ENCODE results near the gene ZDHHC12. TPM values are rescaled to one million over a fixed set of nuclear protein-coding genes. Genes with fewer than 3 reads are reported as not detected.
A peak's percentile ranks its signal among the peaks of the same experiment; 100 is the strongest.

The ZDHHC12 gene
- total RNA-seq, 6 experiments from 2014 or later: 48.1 to 54.6 (median 53.1) TPM

GRCh38 chr9:128706671-128707381, 17.1 kb downstream of the ZDHHC12 start:
- Mint-ChIP-seq H3K4me3 (no peak overlapping the region), H3K36me3 (ENCODE audit: low read depth) (no peaks in the 10 kb centered on the region), H3K9me3 (no peaks in the 10 kb centered on the region), H3K4me1 (ENCODE audit: low read depth) (no peaks in the 10 kb centered on the region), H3K27ac (no peak overlapping the region), H3K27me3 (ENCODE audit: insufficient read depth) (peaks cover 1% of the 10 kb centered on the region; the same call in 1 of the 2 replicates)
- TF ChIP-seq CTCF (IDR thresholded peaks at IDR 0.05): no peak
- DNase-seq: no peak

- no peak for DNase-seq
- H3K9me3 Mint-ChIP-seq: no peaks in the 10 kb centered on the region
- TF ChIP-seq CTCF (IDR thresholded peaks at IDR 0.05): no peak
- no peak overlapping the region for H3K4me3 Mint-ChIP-seq
- H3K4me1 Mint-ChIP-seq (ENCODE audit: low read depth): no peaks in the 10 kb centered on the region
- H3K27me3 Mint-ChIP-seq (ENCODE audit: insufficient read depth): peaks cover 1% of the 10 kb centered on the region; the same call in 1 of the 2 replicates
- H3K27ac Mint-ChIP-seq: no peak overlapping the region
- H3K36me3 Mint-ChIP-seq (ENCODE audit: low read depth): no peaks in the 10 kb centered on the region
Observed at GRCh38 chr9:128706045-128706444, 17.9 kb downstream of the ZDHHC12 start.

- Mint-ChIP-seq H3K4me1 (ENCODE audit: low read depth) (no peaks in the 10 kb centered on the region), H3K4me3 (no peak overlapping the region), H3K36me3 (ENCODE audit: low read depth) (no peaks in the 10 kb centered on the region), H3K9me3 (no peaks in the 10 kb centered on the region), H3K27me3 (ENCODE audit: insufficient read depth) (peaks cover 1% of the 10 kb centered on the region; the same call in 1 of the 2 replicates), H3K27ac (no peak overlapping the region)
- no peak for DNase-seq
- no peak for TF ChIP-seq CTCF (IDR thresholded peaks at IDR 0.05)
Observed at GRCh38 chr9:128705051-128705965, 18.6 kb downstream of the ZDHHC12 start.

- Mint-ChIP-seq H3K9me3 (no peaks in the 10 kb centered on the region), H3K4me1 (ENCODE audit: low read depth) (no peaks in the 10 kb centered on the region), H3K27ac (no peak overlapping the region), H3K27me3 (ENCODE audit: insufficient read depth) (peaks cover 1% of the 10 kb centered on the region; the same call in 1 of the 2 replicates), H3K36me3 (ENCODE audit: low read depth) (no peaks in the 10 kb centered on the region), H3K4me3 (no peak overlapping the region)
- DNase-seq: no peak
- TF ChIP-seq CTCF (IDR thresholded peaks at IDR 0.05): no peak
Observed at GRCh38 chr9:128704356-128704670, 19.6 kb downstream of the ZDHHC12 start.

GRCh38 chr9:128703616-128704355, 20.1 kb downstream of the ZDHHC12 start:
- TF ChIP-seq CTCF (IDR thresholded peaks at IDR 0.05): no peak
- no peak overlapping the region for H3K27ac Mint-ChIP-seq
- H3K9me3 Mint-ChIP-seq: no peaks in the 10 kb centered on the region
- DNase-seq: no peak
- no peaks in the 10 kb centered on the region for H3K4me1 Mint-ChIP-seq (ENCODE audit: low read depth)
- peak overlapping the region; percentile 80; the same call in 1 of the 2 replicates for H3K4me3 Mint-ChIP-seq
- peaks cover 1% of the 10 kb centered on the region; the same call in 1 of the 2 replicates for H3K27me3 Mint-ChIP-seq (ENCODE audit: insufficient read depth)
- H3K36me3 Mint-ChIP-seq (ENCODE audit: low read depth): no peaks in the 10 kb centered on the region

All from HFFc6 (cell line).